Left lung (tissue), 10 donors: ENCODE data around the gene USP53. TPM values are rescaled to one million over a fixed set of nuclear protein-coding genes. Genes with fewer than 3 reads are reported as not detected.
A peak's percentile ranks its signal among the peaks of the same experiment; 100 is the strongest.
"Not testable (repeated sequence)": the region's sequence is repeated elsewhere in the genome, so short reads cannot be mapped to it uniquely, and the experiment has no call there.

ENCODE experiments used
- ATAC-seq: fragments of 200-7000 bp; cut with Tn5 transposase; one replicate; pipeline ENCODE4 v1.9.1; 2020; ENCODE audit warnings: moderate library complexity
- DNase-seq, 4 donors: peaks; one replicate each; pipeline ENCODE4 v3.0.0-alpha.2; 2013 to 2020
- H3K27ac ChIP-seq, 2 donors: fragments of 200-600 bp; sonication (generic) in 1 of 2; one replicate each; pipeline versions ENCODE4 v1.5.0 to v1.8.0; 2020 to 2021
- H3K27me3 ChIP-seq, 2 donors: fragments of 200-600 bp; sonication (generic) in 1 of 2; one replicate each; pipeline versions ENCODE4 v1.5.0 to v1.8.0; 2020 to 2021
- H3K36me3 ChIP-seq, 2 donors: fragments of 200-600 bp; sonication (generic) in 1 of 2; one replicate each; pipeline versions ENCODE4 v1.5.0 to v1.8.0; 2020 to 2021
- H3K4me1 ChIP-seq, 2 donors: fragments of 200-600 bp; one replicate each; pipeline ENCODE4 v1.8.0; 2021
- H3K4me3 ChIP-seq, 2 donors: fragments of 200-600 bp; sonication (generic) in 1 of 2; one replicate each; pipeline versions ENCODE4 v1.5.0 to v1.8.0; 2020 to 2021; ENCODE audit warnings: mild to moderate bottlenecking in 1 of 2
- H3K9me3 ChIP-seq, 2 donors: fragments of 200-600 bp; sonication (generic) in 1 of 2; one replicate each; pipeline versions ENCODE4 v1.5.0 to v1.8.0; 2020 to 2021
- CTCF ChIP-seq, 2 donors: fragments of 200-600 bp; sonication (generic) in 1 of 2; IDR thresholded peaks; one replicate each; pipeline versions ENCODE4 v1.5.0 to v1.8.0; 2021; ENCODE audit warnings: antibody characterized with exemption in 2 of 2
- intact Hi-C, 2 donors: fragments of 100-400 bp; cut with DNase I; formaldehyde crosslinking; loops; one replicate each; pipeline versions ENCODE4 v1.11.2 to v1.14.2; 2022
- polyA plus RNA-seq, 6 donors: library from polyadenylated mRNA; unstranded; fragments of 120-200 nt; gene quantifications; one replicate each; pipeline ENCODE4 v1.2.1, GENCODE V29; 2013; ENCODE audit not compliant: insufficient read length in 6 of 6
- total RNA-seq, 2 donors: library from RNA; stranded (reverse); fragmentation: NEBNext Ultra II Directional; extraction: Animal tissue kit (Norgen Biotek cat#: 25700); gene quantifications; one replicate each; pipeline ENCODE4 v1.2.1, GENCODE V29; 2021
- donor health status: DM: no; HTN: yes; CAD: no.
- donor health status: DM: no; HTN: no; CAD: no.

Gene USP53
- total and polyA plus RNA-seq, 8 donors, result 25.4 to 51.5 (median 30.6) TPM

- intact Hi-C loops, result no loop called here
Observed at GRCh38 chr4:119243868-119244267, 31.4 kb downstream of the USP53 start.

GRCh38 chr4:119244344-119244743 lies 31.8 kb downstream of the USP53 start:
- peak overlapping the region in 1 of 2 donors; percentile 37 for H3K27ac ChIP-seq
- peaks cover 0 to 21% of the 10 kb centered on the region in 2 donors for H3K36me3 ChIP-seq
- DNase-seq (peak in 1 of 4 donors; percentile 3), ATAC-seq (no peak)
- no peak for TF ChIP-seq CTCF (IDR thresholded peaks at IDR 0.05)
- no peaks in the 10 kb centered on the region for H3K9me3 ChIP-seq
- peaks cover 0 to 15% of the 10 kb centered on the region in 2 donors for H3K4me1 ChIP-seq
- intact Hi-C loops, result no loop called here
- no peaks in the 10 kb centered on the region for H3K27me3 ChIP-seq
- H3K4me3 ChIP-seq, result no peak overlapping the region

More at GRCh38 chr4:119243868-119244267, 31.4 kb downstream of the USP53 start:
- H3K4me1 ChIP-seq, result peaks cover 0 to 15% of the 10 kb centered on the region in 2 donors
- peak overlapping the region in 1 of 2 donors; percentile 37 for H3K27ac ChIP-seq
- H3K9me3 ChIP-seq, result no peaks in the 10 kb centered on the region
- no peak for ATAC-seq
- H3K27me3 ChIP-seq, result no peaks in the 10 kb centered on the region
- no peak for DNase-seq
- H3K4me3 ChIP-seq, result no peak overlapping the region
- peaks cover 0 to 17% of the 10 kb centered on the region in 2 donors for H3K36me3 ChIP-seq
- no peak for TF ChIP-seq CTCF (IDR thresholded peaks at IDR 0.05)

GRCh38 chr4:119244832-119245231 lies 32.3 kb downstream of the USP53 start:
- no peaks in the 10 kb centered on the region for H3K27me3 ChIP-seq
- H3K36me3 ChIP-seq, result peaks cover 0 to 22% of the 10 kb centered on the region in 2 donors
- H3K27ac ChIP-seq, result peak overlapping the region in 1 of 2 donors; percentile 37
- H3K9me3 ChIP-seq, result no peaks in the 10 kb centered on the region
- H3K4me3 ChIP-seq, result no peak overlapping the region
- DNase-seq, result peak in 2 of 4 donors; percentile 17 to 33
- intact Hi-C loops, result no loop called here
- TF ChIP-seq CTCF (IDR thresholded peaks at IDR 0.05), result no peak
- ATAC-seq, result no peak
- peaks cover 0 to 15% of the 10 kb centered on the region in 2 donors for H3K4me1 ChIP-seq

- TF ChIP-seq CTCF (IDR thresholded peaks at IDR 0.05), result no peak
- intact Hi-C loops, result no loop called here
- DNase-seq, result no peak
- no peak for ATAC-seq
- Histone ChIP-seq H3K4me1 (peaks cover 0 to 15% of the 10 kb centered on the region in 2 donors), H3K4me3 (no peak overlapping the region), H3K9me3 (no peaks in the 10 kb centered on the region), H3K27me3 (no peaks in the 10 kb centered on the region), H3K27ac (no peak overlapping the region), H3K36me3 (peaks cover 0 to 32% of the 10 kb centered on the region in 2 donors)
Observed at GRCh38 chr4:119246177-119246733, 33.7 kb downstream of the USP53 start.

GRCh38 chr4:119251037-119251436 lies 38.5 kb downstream of the USP53 start:
- ATAC-seq, intact Hi-C loops: not testable (repeated sequence)
- H3K36me3 ChIP-seq, result peaks cover 1 to 66% of the 10 kb centered on the region in 2 donors

GRCh38 chr4:119255223-119255622 lies 42.7 kb downstream of the USP53 start:
- H3K9me3 ChIP-seq, intact Hi-C loops, H3K27ac ChIP-seq, H3K4me1 ChIP-seq, ATAC-seq, H3K4me3 ChIP-seq, H3K27me3 ChIP-seq: not testable (repeated sequence)
- peak in 1 of 4 donors; percentile 45 for DNase-seq
- H3K36me3 ChIP-seq, result peaks cover 2 to 73% of the 10 kb centered on the region in 2 donors

More at GRCh38 chr4:119251037-119251436, 38.5 kb downstream of the USP53 start:
- H3K4me1 ChIP-seq, H3K27me3 ChIP-seq, DNase-seq, H3K27ac ChIP-seq, H3K9me3 ChIP-seq, H3K4me3 ChIP-seq: not testable (repeated sequence)
